HEK293 (cell line): ENCODE data around the gene MAML3.

Experiments used
- KLF8 ChIP-seq: fragments of 450-650 bp; formaldehyde crosslinking; IDR thresholded peaks from 2 replicates; pipeline ENCODE4 v1.5.1; 2016; ENCODE audit warnings: missing biosample characterization, missing genetic modification characterization
- SALL2 ChIP-seq: fragments of 450-650 bp; formaldehyde crosslinking; IDR thresholded peaks from 2 replicates; pipeline ENCODE4 v1.5.0; 2017; ENCODE audit warnings: missing biosample characterization, mild to moderate bottlenecking, missing genetic modification characterization, borderline replicate concordance
- SP2 ChIP-seq: fragments of 450-650 bp; formaldehyde crosslinking; IDR thresholded peaks from 2 replicates; pipeline ENCODE4 v1.5.1; 2016; ENCODE audit warnings: missing biosample characterization, missing genetic modification characterization
- ZBTB49 ChIP-seq: fragments of 450-650 bp; formaldehyde crosslinking; IDR thresholded peaks from 2 replicates; pipeline ENCODE4 v1.5.1; 2016; ENCODE audit warnings: missing biosample characterization, missing genetic modification characterization, low read depth
- ZBTB6 ChIP-seq: fragments of 450-650 bp; formaldehyde crosslinking; IDR thresholded peaks from 2 replicates; pipeline ENCODE4 v1.5.1; 2017; ENCODE audit warnings: missing biosample characterization, missing genetic modification characterization
- ZBTB8A ChIP-seq: fragments of 450-650 bp; formaldehyde crosslinking; IDR thresholded peaks from 2 replicates; pipeline ENCODE4 v1.5.1; 2016; ENCODE audit warnings: missing biosample characterization, missing genetic modification characterization
- ZNF133 ChIP-seq: fragments of 450-650 bp; formaldehyde crosslinking; IDR thresholded peaks from 2 replicates; pipeline ENCODE4 v1.5.1; 2016; ENCODE audit warnings: missing biosample characterization, missing genetic modification characterization
- ZNF157 ChIP-seq: fragments of 450-650 bp; formaldehyde crosslinking; IDR thresholded peaks from 2 replicates; pipeline ENCODE4 v1.5.1; 2016; ENCODE audit warnings: missing biosample characterization, missing genetic modification characterization
- ZNF19 ChIP-seq: fragments of 450-650 bp; formaldehyde crosslinking; IDR thresholded peaks from 2 replicates; pipeline ENCODE4; 2016; ENCODE audit warnings: missing biosample characterization, missing genetic modification characterization, low read depth
- ZNF214 ChIP-seq: fragments of 450-650 bp; formaldehyde crosslinking; IDR thresholded peaks from 2 replicates; pipeline ENCODE4 v1.5.1; 2017; ENCODE audit warnings: missing biosample characterization, mild to moderate bottlenecking, missing genetic modification characterization, borderline replicate concordance
- ZNF221 ChIP-seq: fragments of 450-650 bp; formaldehyde crosslinking; IDR thresholded peaks from 2 replicates; pipeline ENCODE4 v1.5.1; 2017; ENCODE audit warnings: missing biosample characterization, missing genetic modification characterization, borderline replicate concordance
- ZNF341 ChIP-seq: fragments of 450-650 bp; formaldehyde crosslinking; IDR thresholded peaks from 2 replicates; pipeline ENCODE4; 2016; ENCODE audit warnings: low read depth, missing biosample characterization, missing genetic modification characterization
- ZNF394 ChIP-seq: fragments of 450-650 bp; formaldehyde crosslinking; IDR thresholded peaks from 2 replicates; pipeline ENCODE4 v1.5.1; 2016; ENCODE audit warnings: missing biosample characterization, missing genetic modification characterization, mild to moderate bottlenecking, moderate library complexity, borderline replicate concordance
- ZNF518A ChIP-seq: fragments of 450-650 bp; formaldehyde crosslinking; conservative IDR thresholded peaks from 2 replicates; pipeline ENCODE4 v1.5.1; 2016; ENCODE audit warnings: low read depth, missing biosample characterization, missing genetic modification characterization
- ZNF530 ChIP-seq: fragments of 450-650 bp; formaldehyde crosslinking; IDR thresholded peaks from 2 replicates; pipeline ENCODE4 v1.5.1; 2016; ENCODE audit warnings: low read depth, missing biosample characterization, missing genetic modification characterization
- ZNF549 ChIP-seq: fragments of 450-650 bp; IDR thresholded peaks from 2 replicates; pipeline ENCODE4 v1.5.1; 2018; ENCODE audit warnings: missing biosample characterization, missing genetic modification characterization, mild to moderate bottlenecking, inconsistent platforms, moderate library complexity
- ZNF626 ChIP-seq: fragments of 450-650 bp; sonication (Bioruptor Pico); formaldehyde crosslinking; IDR thresholded peaks from 2 replicates; pipeline ENCODE4 v1.5.1; 2018; ENCODE audit warnings: missing biosample characterization, missing genetic modification characterization, inconsistent platforms
- ZSCAN5A ChIP-seq: fragments of 450-650 bp; formaldehyde crosslinking; IDR thresholded peaks from 2 replicates; pipeline ENCODE4 v1.5.1; 2016; ENCODE audit warnings: missing biosample characterization, missing genetic modification characterization

The MAML3 gene

GRCh38 chr4:140152751-140153418 is 1.1 kb downstream of the MAML3 start (continued):
- TF ChIP-seq ZBTB49 (tag by site-specific recombination): no peak
- no peak for TF ChIP-seq ZNF214 (tag by site-specific recombination)
- TF ChIP-seq ZNF549 (tag by site-specific recombination): no peak
- TF ChIP-seq ZNF341 (tag by site-specific recombination): peak; percentile 88
- TF ChIP-seq ZNF19 (tag by site-specific recombination): no peak
- TF ChIP-seq ZNF530 (tag by site-specific recombination): no peak
- TF ChIP-seq ZBTB8A (tag by site-specific recombination): no peak; the same call in 1 of the 2 replicates
- TF ChIP-seq ZNF157 (tag by site-specific recombination): no peak
- no peak for TF ChIP-seq KLF8 (tag by site-specific recombination)
- TF ChIP-seq ZBTB6: 0 out of 2 replicates have a peak, but pooled peaks have one; percentile 21
- TF ChIP-seq ZNF394 (tag by site-specific recombination): peak; percentile 86
- no peak for TF ChIP-seq ZSCAN5A (tag by site-specific recombination)
- TF ChIP-seq SP2 (tag by site-specific recombination): no peak
- TF ChIP-seq SALL2 (tag by site-specific recombination): no peak
- TF ChIP-seq ZNF626: no peak
- no peak for TF ChIP-seq ZNF518A (tag by site-specific recombination)
- no peak for TF ChIP-seq ZNF133 (tag by site-specific recombination)
- no peak for TF ChIP-seq ZNF221 (tag by site-specific recombination)
